Ovary (tissue), 3 donors: ENCODE results near the gene KLHDC8A.

ENCODE experiments used
- CTCF ChIP-seq, 3 donors: fragments of 450-650 bp in 2 of 3; fragments of 200-600 bp in 1 of 3; IDR thresholded peaks; one replicate each; pipeline versions ENCODE4 v1.5.1 to v1.8.0; 2016 to 2022; ENCODE audit warnings: antibody characterized with exemption in 3 of 3, mild to moderate bottlenecking in 1 of 3
- POLR2A ChIP-seq: fragments of 450-650 bp; IDR thresholded peaks from one replicate; pipeline ENCODE4 v1.6.1; 2017; ENCODE audit warnings: antibody characterized with exemption, mild to moderate bottlenecking, moderate library complexity
- donor health status: DM: no; HTN: no; CAD: no.

DNA sequence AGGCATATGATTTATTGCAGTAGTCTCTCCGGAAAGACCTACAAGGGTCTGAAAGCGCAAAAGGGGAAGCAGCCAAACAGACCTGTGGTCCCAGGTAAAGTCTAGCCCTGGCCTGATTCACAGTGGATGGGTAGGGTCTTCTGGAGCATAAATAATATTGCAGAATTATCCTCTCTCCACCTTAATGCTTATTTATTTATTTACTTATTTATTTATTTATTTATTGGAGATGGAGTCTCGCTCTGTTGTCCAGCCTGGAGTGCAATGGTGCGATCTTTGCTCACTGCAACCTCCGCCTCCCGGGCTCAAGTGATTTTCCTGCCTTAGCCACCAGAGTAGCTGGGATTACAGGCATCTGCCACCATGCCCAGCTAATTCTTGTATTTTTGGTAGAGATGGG is 11.8 kb upstream of the KLHDC8A start:
- TF ChIP-seq CTCF (IDR thresholded peaks at IDR 0.05): no peak
- no peak for TF ChIP-seq POLR2A
